ENCODE results near the gene TRMT61A. TPM values are rescaled to one million over a fixed set of nuclear protein-coding genes. Genes with fewer than 3 reads are reported as not detected.
A peak's percentile ranks its signal among the peaks of the same experiment; 100 is the strongest.

TRMT61A gene
- total RNA-seq, 1 donor from 2014 or later = 10.8 TPM

- peaks cover 3% of the 10 kb centered on the region for H3K36me3 Mint-ChIP-seq
- peak overlapping the region; percentile 36 for H3K4me3 Mint-ChIP-seq
- no peak for TF ChIP-seq CTCF (conservative IDR thresholded peaks at IDR 0.05)
- no peaks in the 10 kb centered on the region for H3K9me3 Mint-ChIP-seq
- H3K27ac Mint-ChIP-seq = peak overlapping the region; percentile 81
- H3K4me1 Mint-ChIP-seq (ENCODE audit: unreplicated experiment) = peaks cover 13% of the 10 kb centered on the region
- no peak for DNase-seq (ENCODE audit: extremely low spot score, unreplicated experiment)
- H3K27me3 Mint-ChIP-seq = peaks cover 4% of the 10 kb centered on the region
Observed at GRCh38 chr14:103516426-103517173, 12.4 kb upstream of the TRMT61A start.

- Mint-ChIP-seq H3K9me3 (no peaks in the 10 kb centered on the region), H3K27ac (peak overlapping the region; percentile 81), H3K27me3 (peaks cover 4% of the 10 kb centered on the region), H3K4me1 (ENCODE audit: unreplicated experiment) (peaks cover 13% of the 10 kb centered on the region), H3K4me3 (peak overlapping the region; percentile 36), H3K36me3 (peaks cover 3% of the 10 kb centered on the region)
- TF ChIP-seq CTCF (conservative IDR thresholded peaks at IDR 0.05) = no peak
- no peak for DNase-seq (ENCODE audit: extremely low spot score, unreplicated experiment)
Observed at GRCh38 chr14:103517174-103517566, 11.8 kb upstream of the TRMT61A start.

DNA sequence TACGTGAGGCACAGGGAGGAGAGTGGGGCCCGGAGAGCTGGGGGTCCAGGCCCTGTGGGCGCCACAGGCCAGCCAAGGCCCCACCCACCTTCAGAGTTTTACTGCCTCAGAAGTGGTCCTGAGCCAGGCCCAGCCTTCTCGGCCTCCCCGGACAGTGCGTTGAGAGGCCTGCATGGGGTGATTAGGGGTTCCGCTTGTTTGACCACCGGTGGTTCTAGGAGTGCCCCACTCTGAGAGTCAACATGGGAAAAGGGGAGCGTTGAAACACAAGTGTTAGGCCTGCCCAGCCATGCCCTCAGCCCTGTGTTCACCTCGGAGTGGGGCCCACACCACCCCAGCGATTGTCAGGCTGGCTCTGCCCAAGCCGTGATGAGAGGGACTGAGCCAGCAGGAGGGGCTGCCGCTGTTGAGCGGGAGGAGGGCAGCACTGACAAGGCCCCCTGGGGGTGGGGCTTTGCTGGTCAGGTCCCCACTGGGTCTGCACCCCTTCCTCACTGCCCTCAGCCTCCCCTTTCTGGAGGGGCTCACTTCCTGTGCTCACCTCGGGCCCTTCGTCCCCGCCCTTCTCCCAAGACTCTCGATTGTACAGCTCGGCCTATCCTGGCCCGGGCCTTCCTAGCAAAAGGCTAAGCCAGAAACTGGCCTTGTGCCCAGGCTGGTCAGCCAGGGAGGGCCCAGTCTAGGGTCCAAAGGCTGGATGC lies 11.1 kb upstream of the TRMT61A start:
- Mint-ChIP-seq H3K27ac (no peak overlapping the region), H3K4me1 (ENCODE audit: unreplicated experiment) (peaks cover 13% of the 10 kb centered on the region), H3K4me3 (peak overlapping the region; percentile 29), H3K9me3 (no peaks in the 10 kb centered on the region), H3K27me3 (peaks cover 4% of the 10 kb centered on the region), H3K36me3 (no peaks in the 10 kb centered on the region)
- no peak for TF ChIP-seq CTCF (conservative IDR thresholded peaks at IDR 0.05)
- no peak for DNase-seq (ENCODE audit: extremely low spot score, unreplicated experiment)

GRCh38 chr14:103518422-103519042 lies 10.5 kb upstream of the TRMT61A start:
- peak; percentile 78 for DNase-seq (ENCODE audit: extremely low spot score, unreplicated experiment)
- H3K4me1 Mint-ChIP-seq (ENCODE audit: unreplicated experiment) = peaks cover 14% of the 10 kb centered on the region
- no peaks in the 10 kb centered on the region for H3K36me3 Mint-ChIP-seq
- peak overlapping the region; percentile 69 for H3K4me3 Mint-ChIP-seq
- H3K27me3 Mint-ChIP-seq = peaks cover 7% of the 10 kb centered on the region
- H3K27ac Mint-ChIP-seq = peak overlapping the region; percentile 79
- TF ChIP-seq CTCF (conservative IDR thresholded peaks at IDR 0.05) = peak; percentile 90
- no peaks in the 10 kb centered on the region for H3K9me3 Mint-ChIP-seq

- TF ChIP-seq CTCF (conservative IDR thresholded peaks at IDR 0.05) = no peak
- no peak for DNase-seq (ENCODE audit: extremely low spot score, unreplicated experiment)
- Mint-ChIP-seq H3K9me3 (no peaks in the 10 kb centered on the region), H3K4me1 (ENCODE audit: unreplicated experiment) (peaks cover 20% of the 10 kb centered on the region), H3K4me3 (peak overlapping the region; percentile 76), H3K27ac (peak overlapping the region; percentile 79), H3K36me3 (no peaks in the 10 kb centered on the region), H3K27me3 (peaks cover 13% of the 10 kb centered on the region)
Observed at GRCh38 chr14:103519043-103519836, 9.8 kb upstream of the TRMT61A start.
